Erythroblast (primary cell): ENCODE results near the gene C6orf58.

ENCODE experiments used
- GATA1 ChIP-seq: IDR thresholded peaks from 2 replicates; pipeline ENCODE4 v1.6.1; 2011; ENCODE audit warnings: low read depth, mild to moderate bottlenecking, control low read depth, low read length, moderate library complexity
- POLR2A ChIP-seq: IDR thresholded peaks from 2 replicates; pipeline ENCODE4 v1.6.1; 2011; ENCODE audit warnings: mild to moderate bottlenecking, low read length

DNA sequence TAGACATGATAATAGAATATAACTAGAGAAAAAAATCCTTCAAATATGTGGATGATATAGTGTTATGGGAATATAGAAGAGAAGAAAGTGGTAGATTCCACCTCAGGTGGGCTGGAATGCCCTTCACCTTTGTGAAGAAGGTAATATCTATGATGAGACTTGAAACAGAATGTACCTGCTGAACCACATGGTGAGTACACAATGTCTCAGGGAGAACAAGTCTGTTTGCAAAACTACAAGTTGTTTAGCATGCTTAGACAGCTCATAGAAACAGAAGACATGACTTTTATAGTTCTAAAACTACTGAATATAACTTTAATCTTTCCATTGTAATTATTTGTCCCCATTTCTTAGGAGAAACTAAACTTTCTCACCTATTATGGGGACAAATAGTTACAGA, 12.2 kb downstream of the C6orf58 start:
- no peak for TF ChIP-seq POLR2A
- TF ChIP-seq GATA1 = no peak
